HCT116 (cell line): ENCODE results near the gene BNC2. TPM values are rescaled to one million over a fixed set of nuclear protein-coding genes. Genes with fewer than 3 reads are reported as not detected.

ENCODE experiments used
- ATAC-seq: fragments of 200-7000 bp; cut with Tn5 transposase; 2 replicates; pipeline ENCODE4 v1.9.1; 2020; ENCODE audit warnings: mild to moderate bottlenecking, moderate library complexity
- BruUV-seq: library from RNA; stranded (reverse); fragments of 400-500 nt; replicated peaks from 2 replicates; lab custom pipeline; 2021; lab: Mats Ljungman, UMichigan
- CTCF ChIA-PET: fragments of 300-600 bp; sonication (Branson Sonifier 250); formaldehyde crosslinking; loops from one replicate; lab custom pipeline; 2021; ENCODE audit warnings: antibody characterized with exemption; lab: Charles Lee
- POLR2A ChIA-PET: fragments of 300-600, 350-600 bp; sonication (Branson Sonifier 250); formaldehyde crosslinking; loops from one replicate; lab custom pipeline; 2021; ENCODE audit warnings: antibody characterized with exemption; lab: Charles Lee
- RAD21 ChIA-PET, 2 experiments: fragments of 300-600 bp; sonication (Branson Sonifier 250); formaldehyde crosslinking; loops; one replicate each; lab custom pipeline; 2023; ENCODE audit warnings: low total read pairs in 2 of 2; ENCODE audit not compliant: uncharacterized antibody in 2 of 2, unreplicated experiment in 2 of 2, low non-redundant PET in 1 of 2; lab: Charles Lee
- DNase-seq: peaks from one replicate; pipeline ENCODE4 v3.0.0-alpha.2; 2010; ENCODE audit warnings: low read depth, low spot score
- H2AFZ ChIP-seq: fragments of 200-600 bp; shearing (Covaris generic), sonication (generic); 2 replicates; pipeline ENCODE4 v1.6.1; 2017; ENCODE audit warnings: low read depth, mixed run types, mixed read lengths, antibody characterized with exemption, low read length; ENCODE audit not compliant: poor library complexity, severe bottlenecking
- H3K27ac ChIP-seq: 2 replicates; pipeline ENCODE4 v1.5.1; 2012; ENCODE audit warnings: low read depth, low read length
- H3K27me3 ChIP-seq: fragments of 200-600 bp; sonication (generic); 2 replicates; pipeline ENCODE4 v1.6.1; 2016; ENCODE audit warnings: mixed run types, low read length, mixed read lengths; ENCODE audit not compliant: insufficient read depth
- H3K36me3 ChIP-seq, 2 experiments: fragments of 200-500 bp in 1 of 2; fragments of 200-600 bp in 1 of 2; sonication (Bioruptor generic) in 1 of 2; sonication (generic) in 1 of 2; 2 replicates each; pipeline versions ENCODE4 v1.5.1 to v1.6.1; 2014 to 2016; ENCODE audit warnings: low read length in 2 of 2, inconsistent platforms in 1 of 2, mixed read lengths in 1 of 2, mixed run types in 1 of 2; ENCODE audit not compliant: insufficient read depth in 2 of 2, control insufficient read depth in 1 of 2
- H3K4me1 ChIP-seq, 2 experiments: fragments of 200-600 bp in 1 of 2; sonication (generic) in 1 of 2; 2 replicates each; pipeline versions ENCODE4 v1.5.1 to v1.6.1; 2012 to 2017; ENCODE audit warnings: low read length in 2 of 2, inconsistent platforms in 1 of 2, mild to moderate bottlenecking in 1 of 2, mixed read lengths in 1 of 2, mixed run types in 1 of 2, moderate library complexity in 1 of 2; ENCODE audit not compliant: insufficient read depth in 2 of 2, control insufficient read depth in 1 of 2
- H3K4me2 ChIP-seq: fragments of 200-600 bp; sonication (generic); 2 replicates; pipeline ENCODE4 v1.6.1; 2017; ENCODE audit warnings: mixed run types, low read length, mixed read lengths
- H3K4me3 ChIP-seq, 2 experiments: fragments of 200-600 bp in 1 of 2; sonication (generic) in 1 of 2; replicated peaks in 1 of 2; 2 replicates each; pipeline ENCODE4 v1.5.1; 2011 to 2016; ENCODE audit warnings: low read length in 2 of 2, control low read depth in 1 of 2, low read depth in 1 of 2, mild to moderate bottlenecking in 1 of 2, mixed read lengths in 1 of 2, mixed run types in 1 of 2
- H3K79me2 ChIP-seq: fragments of 200-600 bp; sonication (generic); 2 replicates; pipeline ENCODE4 v1.6.1; 2017; ENCODE audit warnings: mild to moderate bottlenecking, mixed run types, low read length, moderate library complexity, mixed read lengths; ENCODE audit not compliant: insufficient read depth
- H3K9ac ChIP-seq: fragments of 200-600 bp; sonication (generic); 2 replicates; pipeline ENCODE4 v1.6.1; 2016; ENCODE audit warnings: low read length, mixed read lengths
- H3K9me2 ChIP-seq: fragments of 200-600 bp; sonication (generic), shearing (Covaris generic); 2 replicates; pipeline ENCODE4 v1.6.1; 2017; ENCODE audit warnings: mixed run types, mild to moderate bottlenecking, moderate library complexity; ENCODE audit not compliant: insufficient read depth
- H3K9me3 ChIP-seq, 2 experiments: fragments of 200-500 bp in 1 of 2; fragments of 200-600 bp in 1 of 2; sonication (Bioruptor generic) in 1 of 2; sonication (generic) in 1 of 2; 2 replicates each; pipeline ENCODE4 v1.6.1; 2014 to 2017; ENCODE audit warnings: low read length in 2 of 2, mixed read lengths in 2 of 2, inconsistent platforms in 1 of 2, low read depth in 1 of 2, mild to moderate bottlenecking in 1 of 2, mixed run types in 1 of 2, moderate library complexity in 1 of 2; ENCODE audit not compliant: control insufficient read depth in 1 of 2, insufficient read depth in 1 of 2
- H4K20me1 ChIP-seq: fragments of 200-600 bp; sonication (generic), shearing (Covaris generic); 2 replicates; pipeline ENCODE4 v1.6.1; 2017; ENCODE audit warnings: mixed run types, mild to moderate bottlenecking, moderate library complexity; ENCODE audit not compliant: insufficient read depth
- ATF3 ChIP-seq: IDR thresholded peaks from 2 replicates; pipeline ENCODE4 v1.6.1; 2012
- CEBPB ChIP-seq: IDR thresholded peaks from 2 replicates; pipeline ENCODE4 v1.6.1; 2012; ENCODE audit warnings: low read depth
- EGR1 ChIP-seq: IDR thresholded peaks from 2 replicates; pipeline ENCODE4 v1.6.1; 2012; ENCODE audit warnings: low read depth
- EZH2 ChIP-seq: fragments of 200-600 bp; sonication (generic); IDR thresholded peaks from 2 replicates; pipeline ENCODE4 v1.6.1; 2017; ENCODE audit warnings: antibody characterized with exemption, mixed run types
- FOSL1 ChIP-seq: IDR thresholded peaks from 2 replicates; pipeline ENCODE4 v1.6.1; 2012; ENCODE audit warnings: low read depth
- JUND ChIP-seq: IDR thresholded peaks from 2 replicates; pipeline ENCODE4 v1.6.1; 2012
- MAX ChIP-seq: IDR thresholded peaks from 2 replicates; pipeline ENCODE4 v1.6.1; 2012
- POLR2AphosphoS5 ChIP-seq: IDR thresholded peaks from 2 replicates; pipeline ENCODE4 v1.6.1; 2011; ENCODE audit warnings: mild to moderate bottlenecking, low read depth, low read length, moderate library complexity
- REST ChIP-seq: IDR thresholded peaks from 2 replicates; pipeline ENCODE4 v1.6.1; 2012; ENCODE audit warnings: low read depth
- SIN3A ChIP-seq: IDR thresholded peaks from 2 replicates; pipeline ENCODE4 v1.6.1; 2012; ENCODE audit warnings: low read depth
- YY1 ChIP-seq: IDR thresholded peaks from 2 replicates; pipeline ENCODE4 v1.6.1; 2011; ENCODE audit warnings: low read length, low read depth, moderate library complexity, mild to moderate bottlenecking; ENCODE audit not compliant: insufficient replicate concordance; ENCODE audit errors: extremely low read depth
- ZNF274 ChIP-seq: fragments of 200-500 bp; sonication (Bioruptor generic); IDR thresholded peaks from 2 replicates; pipeline ENCODE4 v1.6.1; 2014; ENCODE audit warnings: mild to moderate bottlenecking, low read depth, low read length, inconsistent platforms
- intact Hi-C: fragments of 100-400 bp; cut with micrococcal nuclease; formaldehyde crosslinking; loops from 2 replicates; pipeline ENCODE4 v1.10.0; 2022
- total RNA-seq: library from RNA; stranded (reverse); gene quantifications from one replicate; pipeline ENCODE4 v1.2.1, GENCODE V29; 2021; ENCODE audit not compliant: unreplicated experiment

BNC2 gene
- total RNA-seq, 1 experiment from 2014 or later: 0.37 TPM

- Histone ChIP-seq H3K9ac (no peak overlapping the region), H3K27me3 (no peaks in the 10 kb centered on the region), H3K79me2 (no peaks in the 10 kb centered on the region), H3K27ac (no peak overlapping the region), H3K4me3 (no peak overlapping the region), H3K4me2 (no peak overlapping the region), H3K9me2 (no peaks in the 10 kb centered on the region), H2AFZ (no peak overlapping the region), H3K9me3 (no peaks in the 10 kb centered on the region), H4K20me1 (no peaks in the 10 kb centered on the region), H3K4me1 (no peaks in the 10 kb centered on the region), H3K36me3 (no peaks in the 10 kb centered on the region)
- no TSS peak for BruUV-seq
- ATAC-seq (no peak), DNase-seq (no peak)
- RAD21 ChIA-PET: no interaction called here
- intact Hi-C loops: no loop called here
- CTCF ChIA-PET: no interaction called here
- POLR2A ChIA-PET: no interaction called here
- TF ChIP-seq ZNF274 (no peak), ATF3 (no peak), EZH2 (no peak), YY1 (no peak), MAX (no peak), FOSL1 (no peak), JUND (no peak), POLR2AphosphoS5 (no peak), CEBPB (no peak), SIN3A (no peak)
- TF ChIP-seq, all 23 proteins: peak for 0
Measured at GRCh38 chr9:16904655-16905054, 34.2 kb upstream of the BNC2 start.

GRCh38 chr9:16901590-16901989 lies 31.1 kb upstream of the BNC2 start:
- ChIA-PET RAD21 (no interaction called here), POLR2A (no interaction called here), CTCF (no interaction called here)
- ATAC-seq (no peak), DNase-seq (no peak)
- H3K9me2 ChIP-seq: no peaks in the 10 kb centered on the region
- BruUV-seq: no TSS peak
- H2AFZ ChIP-seq: no peak overlapping the region
- H3K79me2 ChIP-seq: no peaks in the 10 kb centered on the region
- no peaks in the 10 kb centered on the region for H3K36me3 ChIP-seq
- H3K4me3 ChIP-seq: no peak overlapping the region
- no peaks in the 10 kb centered on the region for H3K4me1 ChIP-seq
- no peaks in the 10 kb centered on the region for H3K9me3 ChIP-seq
- H3K27ac ChIP-seq: no peak overlapping the region
- intact Hi-C loops: no loop called here
- no peak for TF ChIP-seq EGR1
- TF ChIP-seq REST: no peak
- no peaks in the 10 kb centered on the region for H3K27me3 ChIP-seq
- H4K20me1 ChIP-seq: no peaks in the 10 kb centered on the region
- no peak overlapping the region for H3K4me2 ChIP-seq
- no peak overlapping the region for H3K9ac ChIP-seq
